Measurements from ENCODE around the gene ANKRD44.

The ANKRD44 gene

DNA sequence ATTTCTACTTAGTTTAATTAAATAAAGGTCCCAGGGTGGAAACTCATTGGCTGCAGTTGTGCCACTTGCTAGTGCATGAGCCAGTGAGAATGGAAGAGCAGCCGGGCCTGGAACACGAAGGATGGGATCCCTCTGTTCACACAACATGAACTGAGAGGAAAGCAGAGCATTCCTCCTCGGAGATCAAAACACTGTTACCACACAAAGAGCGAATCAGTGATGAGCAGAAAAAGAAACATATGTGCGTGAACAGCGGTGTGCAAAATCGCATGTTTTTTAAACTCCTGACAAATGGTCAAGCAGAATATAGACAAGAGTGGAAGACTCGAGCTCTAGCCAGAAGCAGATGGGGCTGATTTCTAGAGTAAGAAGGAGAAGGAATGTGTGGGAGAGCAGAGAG, 28.4 kb upstream of the ANKRD44 start:
- no peak for TF ChIP-seq CTCF (IDR thresholded peaks at IDR 0.05)
- H3K27ac ChIP-seq, result no peak overlapping the region
- no peak overlapping the region for H3K4me3 ChIP-seq
- DNase-seq (ENCODE audit: low spot score), result no peak

GRCh38 chr2:197332641-197333040, 22.1 kb upstream of the ANKRD44 start:
- DNase-seq (ENCODE audit: low spot score), result no peak
- Histone ChIP-seq H3K27ac (no peak overlapping the region), H3K4me3 (no peak overlapping the region)
- no peak for TF ChIP-seq CTCF (IDR thresholded peaks at IDR 0.05)

GRCh38 chr2:197328461-197328860, 17.9 kb upstream of the ANKRD44 start:
- DNase-seq (ENCODE audit: low spot score), result no peak
- H3K4me3 ChIP-seq, result no peak overlapping the region
- no peak for TF ChIP-seq CTCF (IDR thresholded peaks at IDR 0.05)
- no peak overlapping the region for H3K27ac ChIP-seq

- Histone ChIP-seq H3K27ac (no peak overlapping the region), H3K4me3 (no peak overlapping the region)
- TF ChIP-seq CTCF (IDR thresholded peaks at IDR 0.05), result no peak
- DNase-seq (ENCODE audit: low spot score), result no peak
Observed at GRCh38 chr2:197327472-197328098, 17.0 kb upstream of the ANKRD44 start.

- no peak for TF ChIP-seq CTCF (IDR thresholded peaks at IDR 0.05)
- Histone ChIP-seq H3K27ac (no peak overlapping the region), H3K4me3 (no peak overlapping the region)
- no peak for DNase-seq (ENCODE audit: low spot score)
Observed at GRCh38 chr2:197327073-197327471, 16.5 kb upstream of the ANKRD44 start.

DNA sequence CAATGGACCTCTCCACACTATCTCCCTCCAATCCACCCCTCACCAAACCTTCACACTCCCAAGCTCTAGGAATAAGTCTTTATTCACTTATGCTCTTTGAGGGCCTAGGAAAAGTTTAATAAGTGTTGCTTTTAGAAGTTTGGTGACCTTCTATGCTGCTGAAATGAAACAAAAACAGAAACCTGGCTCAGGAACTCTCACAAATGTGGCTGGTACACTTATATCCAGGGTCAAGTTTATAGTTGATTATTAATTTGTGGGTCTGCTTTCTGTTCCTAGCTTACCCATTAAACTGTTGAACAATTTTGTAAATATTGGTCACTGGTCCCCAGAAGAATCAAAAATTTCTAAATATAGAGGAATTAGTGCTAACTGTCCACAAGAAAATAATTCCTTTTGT, 14.2 kb upstream of the ANKRD44 start:
- DNase-seq (ENCODE audit: low spot score), result no peak
- H3K27ac ChIP-seq, result no peak overlapping the region
- TF ChIP-seq CTCF (IDR thresholded peaks at IDR 0.05), result no peak
- H3K4me3 ChIP-seq, result no peak overlapping the region

All from coronary artery (tissue), 2 donors.